Endothelial cell of umbilical vein (primary cell): ENCODE data around the gene POU2F3.

Experiments used
- CTCF ChIP-seq, 2 donors: IDR thresholded peaks; 1 replicate in 1 of 2; 2 replicates in 1 of 2; pipeline ENCODE4 v1.5.1; 2011; ENCODE audit warnings: low read length in 2 of 2, mild to moderate bottlenecking in 2 of 2, moderate library complexity in 2 of 2, control low read depth in 1 of 2, inconsistent platforms in 1 of 2, low read depth in 1 of 2; ENCODE audit not compliant: insufficient read depth in 1 of 2; ENCODE audit errors: extremely low read depth in 1 of 2
- EZH2 ChIP-seq: IDR thresholded peaks from 2 replicates; pipeline ENCODE4 v1.6.1; 2012; ENCODE audit warnings: borderline replicate concordance, low read depth, mild to moderate bottlenecking, moderate library complexity, low read length, inconsistent platforms; ENCODE audit not compliant: severe bottlenecking
- GATA2 ChIP-seq: IDR thresholded peaks from 2 replicates; pipeline ENCODE4 v1.7.0; 2011; ENCODE audit warnings: low read depth, mild to moderate bottlenecking, moderate library complexity, mixed read lengths, low read length; ENCODE audit not compliant: insufficient read length, insufficient read depth
- JUN ChIP-seq: IDR thresholded peaks from 2 replicates; pipeline ENCODE4 v1.6.1; 2011; ENCODE audit warnings: borderline replicate concordance, low read depth; ENCODE audit not compliant: insufficient read length, insufficient read depth
- MYC ChIP-seq: IDR thresholded peaks from one replicate; pipeline ENCODE4 v1.6.1; 2011; ENCODE audit warnings: mild to moderate bottlenecking, low read depth, low read length
- POLR2A ChIP-seq: IDR thresholded peaks from 2 replicates; pipeline ENCODE4 v1.6.1; 2012; ENCODE audit warnings: low read depth, mild to moderate bottlenecking, control low read depth, low read length
- POLR2AphosphoS5 ChIP-seq: IDR thresholded peaks from 2 replicates; pipeline ENCODE4 v1.6.1; 2012; ENCODE audit warnings: low read depth, mild to moderate bottlenecking, control low read depth, low read length, moderate library complexity; ENCODE audit not compliant: insufficient read depth
- TF ChIP-seq, protein P1 (sequence below): IDR thresholded peaks from 2 replicates; pipeline ENCODE4 v1.6.1; 2011; ENCODE audit not compliant: insufficient read depth, insufficient read length

GRCh38 chr11:120209746-120210625 lies 30.0 kb upstream of the POU2F3 start:
- no peak for TF ChIP-seq CTCF (IDR thresholded peaks at IDR 0.05; ENCODE audit: extremely low read depth in 1 of 2, insufficient read depth in 1 of 2, low read depth in 1 of 2, low read length in 2 of 2)
- no peak for TF ChIP-seq POLR2A
- TF ChIP-seq, protein P1, sequence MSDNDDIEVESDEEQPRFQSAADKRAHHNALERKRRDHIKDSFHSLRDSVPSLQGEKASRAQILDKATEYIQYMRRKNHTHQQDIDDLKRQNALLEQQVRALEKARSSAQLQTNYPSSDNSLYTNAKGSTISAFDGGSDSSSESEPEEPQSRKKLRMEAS, result no peak
- TF ChIP-seq POLR2AphosphoS5, result no peak
- no peak for TF ChIP-seq GATA2
- no peak for TF ChIP-seq EZH2
- TF ChIP-seq MYC, result no peak
- TF ChIP-seq JUN, result no peak
